ENCODE results near the gene HSPB8.

Gene HSPB8

GRCh38 chr12:119171291-119171690, 7.4 kb upstream of the HSPB8 start:
- no peak for DNase-seq (ENCODE audit: low read depth)

DNA sequence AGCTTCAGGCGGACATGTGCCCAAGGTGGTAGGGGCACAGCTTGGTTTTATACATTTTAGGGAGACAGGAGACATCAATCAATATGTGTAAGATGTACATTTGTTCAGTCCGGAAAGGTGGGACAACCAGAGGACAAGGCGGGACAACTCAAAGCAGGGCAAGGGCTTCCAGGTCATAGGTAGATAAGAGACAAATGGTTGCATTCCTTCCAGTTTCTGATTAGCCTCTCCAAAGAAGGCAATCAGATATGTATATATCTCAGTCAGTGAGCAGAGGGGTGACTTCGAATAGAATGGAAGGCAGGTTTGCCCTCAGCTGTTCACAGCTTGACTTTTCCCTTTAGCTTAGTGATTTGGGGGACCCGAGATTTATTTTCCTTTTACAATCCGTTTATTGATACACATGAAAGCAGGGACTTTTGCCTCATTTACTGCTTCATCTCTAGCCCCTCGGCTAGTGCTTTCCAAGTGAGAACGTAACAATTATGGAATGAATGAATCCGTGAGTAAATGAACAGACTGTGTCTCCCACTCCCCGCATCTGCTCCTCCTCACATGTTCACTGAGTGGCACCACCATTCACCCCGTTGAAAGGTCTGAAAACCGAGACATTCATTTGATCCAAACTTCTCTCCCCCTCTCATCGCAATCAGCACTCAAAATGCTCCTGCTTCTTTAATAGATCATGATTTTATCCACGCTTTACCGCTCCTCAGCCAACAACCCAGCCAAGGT, 6.9 kb upstream of the HSPB8 start:
- no peak for DNase-seq (ENCODE audit: low read depth)

DNA sequence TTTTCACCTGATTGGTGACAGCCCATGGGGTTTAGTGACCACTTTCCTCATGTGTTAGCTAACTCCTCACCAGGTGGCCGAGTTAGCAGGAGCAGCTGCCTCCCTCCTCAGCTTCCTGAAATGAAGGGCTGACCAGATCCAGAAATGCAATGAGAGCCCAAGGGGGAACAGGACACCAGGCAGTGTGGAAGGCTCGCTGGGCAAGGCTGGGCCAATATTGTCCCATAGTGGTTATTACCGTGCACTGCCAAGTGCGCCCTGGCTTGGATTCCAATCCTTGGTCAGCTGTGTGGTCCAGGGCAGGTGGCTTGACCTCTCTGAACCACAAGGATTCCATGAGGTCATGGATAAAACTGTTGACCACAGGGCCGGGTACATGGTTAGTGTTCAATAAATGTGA, 3.6 kb upstream of the HSPB8 start:
- DNase-seq (ENCODE audit: low read depth): no peak

DNA sequence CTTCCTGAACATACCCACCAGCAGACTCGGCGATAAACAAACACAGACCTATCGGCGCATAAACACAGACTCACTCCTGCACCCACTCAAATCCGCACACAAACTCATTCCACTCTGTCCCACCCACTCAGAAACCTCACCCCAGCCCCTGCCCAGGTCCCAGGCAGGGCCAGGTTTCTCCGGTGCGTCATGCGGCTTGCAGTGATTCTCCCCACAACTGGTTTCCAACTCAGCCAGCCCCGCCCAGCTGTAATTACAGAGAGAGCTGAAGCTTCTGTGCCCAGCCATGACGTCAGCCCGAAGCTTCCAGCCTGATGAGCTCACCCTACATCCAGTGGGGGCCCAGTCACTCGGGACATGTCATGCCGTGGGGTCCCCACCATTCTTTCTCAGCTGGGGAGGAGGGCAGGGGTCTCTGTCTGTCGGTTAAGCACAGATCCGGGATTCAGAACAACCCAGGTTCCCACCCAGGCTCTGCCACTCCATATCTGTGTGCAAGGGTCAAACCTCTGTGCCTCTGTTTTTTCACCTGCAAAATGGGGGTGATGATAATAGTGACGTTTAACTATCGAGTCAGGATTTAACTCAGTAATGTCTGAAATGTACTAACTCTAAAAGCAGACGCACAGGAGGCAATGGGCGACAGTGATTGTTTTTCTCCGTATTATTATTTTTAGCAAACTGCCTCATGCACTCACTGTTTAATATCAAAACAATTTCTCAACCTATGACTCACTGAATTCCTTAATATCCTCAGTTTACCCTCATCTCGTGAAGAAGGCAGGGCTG, 2.3 kb upstream of the HSPB8 start:
- peak; percentile 96 for DNase-seq (ENCODE audit: low read depth)

DNA sequence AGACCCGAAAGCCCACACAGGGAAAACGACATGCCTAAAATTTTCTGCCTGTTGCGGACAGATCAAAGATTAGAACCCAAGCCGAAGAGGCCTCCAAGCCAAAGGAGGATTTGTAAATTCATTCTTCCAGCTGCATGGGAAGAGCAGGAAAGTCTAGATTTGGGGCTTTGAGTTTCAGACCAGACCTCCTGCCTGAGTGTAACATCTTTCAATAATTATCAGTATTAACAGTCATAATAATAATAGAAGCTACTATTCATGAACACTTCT, 1.7 kb upstream of the HSPB8 start:
- no peak for DNase-seq (ENCODE audit: low read depth)

GRCh38 chr12:119177724-119178380, 879 bp upstream of the HSPB8 start:
- DNase-seq (ENCODE audit: low read depth): no peak

- no peak for DNase-seq (ENCODE audit: low read depth)
These were observed 747 bp downstream of the HSPB8 start for GRCh38 chr12:119179335-119180021.

DNA sequence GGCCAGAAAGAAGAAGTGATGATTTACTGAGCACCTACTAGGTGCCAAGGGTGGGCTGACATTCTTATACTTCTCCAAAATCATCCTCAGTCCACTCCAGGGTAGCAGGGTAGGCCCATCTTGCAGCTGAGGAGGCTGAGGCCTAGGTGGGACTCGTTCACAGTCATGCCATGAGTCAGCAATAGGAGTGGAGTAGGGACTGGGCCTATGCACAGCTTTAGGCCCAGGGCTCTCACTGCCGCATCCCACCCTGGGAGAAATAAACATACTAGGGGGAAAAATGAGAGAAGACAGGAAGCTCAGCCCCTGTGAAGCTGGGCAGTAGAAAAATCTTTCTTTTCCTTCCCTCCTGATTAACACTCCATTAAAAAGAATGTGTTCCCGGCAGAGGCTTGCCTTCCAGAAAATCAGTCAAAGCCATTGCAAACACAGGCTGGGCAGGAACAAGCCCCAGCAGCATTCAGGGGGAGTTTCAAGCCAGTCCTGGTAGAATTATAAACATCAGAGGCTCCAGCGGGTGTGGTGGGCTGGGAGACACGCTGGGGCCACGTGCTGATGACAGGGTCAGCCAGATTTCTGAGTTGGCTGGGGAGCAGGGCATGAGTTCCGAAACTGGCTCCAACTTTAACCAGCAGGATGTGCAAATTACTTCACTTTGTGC, 1.8 kb downstream of the HSPB8 start:
- DNase-seq (ENCODE audit: low read depth): peak; percentile 38

DNA sequence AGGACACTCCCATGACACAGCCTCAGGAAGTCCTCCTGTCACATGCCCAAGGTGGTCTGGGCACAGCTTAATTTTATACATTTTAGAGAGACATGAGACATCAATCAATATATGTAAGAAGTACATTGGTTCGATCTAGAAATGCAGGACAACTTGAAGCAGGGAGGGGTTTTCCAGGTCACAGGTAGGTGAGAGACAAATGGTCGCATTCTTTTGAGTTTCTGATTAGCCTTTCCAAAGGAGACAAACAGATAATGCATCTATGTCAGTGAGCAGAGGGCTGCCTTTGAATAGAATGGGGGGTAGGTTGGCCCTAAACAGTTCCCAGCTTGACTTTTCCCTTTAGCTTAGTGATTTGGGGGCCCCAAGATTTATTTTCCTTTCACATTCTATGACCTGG, 2.5 kb downstream of the HSPB8 start:
- no peak for DNase-seq (ENCODE audit: low read depth)

DNA sequence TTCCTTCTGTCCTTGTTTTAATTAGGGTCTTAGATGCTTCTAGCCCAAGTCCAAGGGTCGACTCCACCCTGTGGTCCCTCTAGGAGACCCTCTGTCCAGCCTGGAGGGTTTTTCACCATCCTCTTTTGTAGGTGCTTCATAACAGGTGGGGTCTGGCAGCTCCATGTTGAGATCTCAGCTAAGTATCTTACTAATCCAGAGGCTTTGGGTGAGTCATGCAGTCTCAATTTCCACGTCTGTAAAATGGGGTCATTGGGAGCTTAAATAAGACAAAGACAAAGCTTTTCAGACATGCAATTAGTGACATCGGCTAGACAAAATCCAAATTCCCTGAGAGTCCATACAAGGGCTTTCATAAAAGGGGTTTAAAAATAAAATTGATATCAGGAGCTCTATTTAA, 3.2 kb downstream of the HSPB8 start:
- no peak for DNase-seq (ENCODE audit: low read depth)

DNA sequence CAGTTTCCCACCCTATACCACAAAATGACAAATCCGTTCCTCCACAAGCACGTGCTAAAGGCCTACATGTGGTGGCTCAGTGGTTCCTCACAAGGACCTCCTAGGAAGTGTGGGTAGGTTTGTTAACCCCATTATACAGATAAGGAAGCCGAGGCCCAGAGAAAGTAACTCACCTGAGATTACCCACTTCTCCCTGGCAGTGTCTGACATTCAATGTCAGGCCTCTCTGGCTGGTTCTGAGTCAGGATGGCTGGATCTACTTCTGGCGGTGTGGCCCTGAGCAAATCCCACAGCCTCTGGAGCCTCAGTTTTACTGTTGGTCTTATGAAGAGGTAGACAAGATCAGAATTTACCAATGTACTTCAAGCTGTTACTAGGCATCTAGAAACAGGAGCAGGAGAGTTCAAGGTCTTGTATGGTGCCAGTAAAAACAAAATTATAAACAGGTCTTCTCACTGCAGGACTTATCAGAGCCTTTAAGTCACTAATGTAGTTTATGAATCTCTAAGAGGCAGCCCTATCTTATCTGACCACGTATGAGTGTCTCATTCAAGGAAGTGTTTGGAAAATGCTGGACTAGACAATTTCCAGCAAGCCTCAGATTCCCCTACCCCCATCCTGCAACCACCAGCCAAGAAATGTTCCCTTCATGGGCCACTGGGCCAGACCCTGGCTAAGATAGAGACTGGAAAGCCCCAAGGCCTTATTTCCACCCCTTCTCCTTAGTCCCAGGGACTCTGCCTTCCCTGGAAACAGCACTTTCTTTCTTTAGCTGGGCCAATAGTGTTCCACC, 4.2 kb downstream of the HSPB8 start:
- no peak for DNase-seq (ENCODE audit: low read depth)

DNA sequence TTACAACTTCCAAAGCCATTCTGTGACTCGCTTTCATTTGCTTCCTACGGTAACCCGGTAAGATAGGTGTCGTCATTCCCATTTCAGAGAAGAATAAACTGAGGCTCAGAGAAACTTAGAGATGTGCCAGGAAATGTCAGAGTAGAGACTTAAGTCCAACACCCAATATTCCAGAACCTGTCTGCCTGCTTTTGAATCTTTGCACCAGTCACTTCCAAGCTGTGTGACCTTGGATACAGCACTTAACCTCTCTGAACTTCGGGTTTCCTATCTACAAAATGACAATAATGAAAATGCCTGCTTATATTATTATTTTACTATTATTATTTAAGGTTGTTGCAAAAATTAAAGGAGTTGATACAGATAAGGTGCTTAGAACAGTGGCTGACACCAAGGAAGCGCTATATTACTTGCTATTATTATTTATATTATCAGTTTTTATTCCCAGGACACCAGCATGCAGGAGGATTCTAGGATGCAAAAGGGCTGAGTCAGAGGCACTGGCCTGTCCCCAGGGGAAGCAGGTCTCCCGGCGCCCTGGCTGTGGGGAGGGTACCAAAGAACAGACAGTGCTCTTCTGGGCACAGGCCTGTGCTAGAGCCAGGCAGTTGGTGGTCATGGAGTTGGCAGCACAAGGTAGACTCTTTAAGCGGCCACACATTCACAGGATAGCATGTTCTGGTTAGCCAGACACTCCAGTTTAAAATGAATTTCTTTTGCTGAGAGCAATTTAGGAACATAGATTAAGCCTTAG, 5.4 kb downstream of the HSPB8 start:
- no peak for DNase-seq (ENCODE audit: low read depth)

DNA sequence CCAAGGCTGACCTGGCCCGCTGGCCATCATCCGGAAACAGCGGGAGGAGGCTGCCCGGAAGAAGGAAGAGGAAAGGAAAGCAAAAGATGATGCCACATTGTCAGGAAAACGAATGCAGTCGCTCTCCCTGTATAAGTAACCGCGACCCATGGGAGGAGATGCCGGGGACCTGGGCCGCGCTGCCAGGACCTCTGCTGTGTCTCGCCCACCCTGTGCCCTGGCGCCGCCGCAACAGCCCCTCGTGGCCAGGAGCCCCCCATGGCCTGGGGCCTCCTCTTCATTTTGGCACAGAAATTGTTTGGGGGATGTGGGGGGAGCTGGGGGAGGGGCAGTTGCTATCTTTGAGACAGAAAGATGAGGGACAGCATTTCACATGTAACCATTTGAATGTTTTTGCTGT, 16.5 kb downstream of the HSPB8 start:
- no peak for DNase-seq (ENCODE audit: low read depth)

DNA sequence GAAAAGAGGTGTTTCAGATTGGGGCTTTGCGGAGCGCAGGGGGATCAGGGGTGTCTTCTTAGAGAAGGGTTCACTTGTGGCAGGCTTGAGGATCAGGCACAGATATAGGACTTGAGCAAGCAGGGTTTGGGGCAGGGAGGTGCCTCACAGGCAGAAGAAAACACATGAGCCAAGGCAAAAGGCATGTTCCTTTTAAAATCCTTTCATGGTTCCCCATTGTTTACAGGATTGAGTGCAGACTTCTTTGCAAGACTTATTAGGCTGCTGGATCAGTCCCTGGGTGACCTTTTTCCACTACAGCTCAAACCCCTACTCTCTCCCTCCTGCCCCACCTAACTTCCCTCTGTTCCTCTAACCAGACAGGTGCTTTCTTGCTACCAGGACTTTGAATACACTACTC, 19.7 kb downstream of the HSPB8 start:
- no peak for DNase-seq (ENCODE audit: low read depth)

DNA sequence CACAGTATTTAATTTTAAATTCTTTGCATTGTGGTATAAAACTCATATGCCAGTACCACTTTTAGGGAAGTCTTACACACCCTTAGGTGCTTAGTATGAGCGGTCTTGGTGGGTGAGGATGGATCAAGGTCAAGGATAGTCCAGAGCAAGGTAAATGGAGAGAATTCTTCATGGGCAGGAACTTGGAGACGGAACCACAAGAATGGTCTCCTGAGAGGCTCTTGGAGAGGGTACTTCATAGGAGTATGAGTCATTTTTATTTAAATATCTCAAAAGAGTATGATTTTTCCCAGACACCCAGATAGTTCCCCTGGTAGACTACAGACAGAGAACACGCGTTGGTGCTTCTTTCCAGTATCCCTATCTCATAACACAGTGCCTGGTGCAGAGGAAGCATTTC, 21.9 kb downstream of the HSPB8 start:
- DNase-seq (ENCODE audit: low read depth): no peak

DNA sequence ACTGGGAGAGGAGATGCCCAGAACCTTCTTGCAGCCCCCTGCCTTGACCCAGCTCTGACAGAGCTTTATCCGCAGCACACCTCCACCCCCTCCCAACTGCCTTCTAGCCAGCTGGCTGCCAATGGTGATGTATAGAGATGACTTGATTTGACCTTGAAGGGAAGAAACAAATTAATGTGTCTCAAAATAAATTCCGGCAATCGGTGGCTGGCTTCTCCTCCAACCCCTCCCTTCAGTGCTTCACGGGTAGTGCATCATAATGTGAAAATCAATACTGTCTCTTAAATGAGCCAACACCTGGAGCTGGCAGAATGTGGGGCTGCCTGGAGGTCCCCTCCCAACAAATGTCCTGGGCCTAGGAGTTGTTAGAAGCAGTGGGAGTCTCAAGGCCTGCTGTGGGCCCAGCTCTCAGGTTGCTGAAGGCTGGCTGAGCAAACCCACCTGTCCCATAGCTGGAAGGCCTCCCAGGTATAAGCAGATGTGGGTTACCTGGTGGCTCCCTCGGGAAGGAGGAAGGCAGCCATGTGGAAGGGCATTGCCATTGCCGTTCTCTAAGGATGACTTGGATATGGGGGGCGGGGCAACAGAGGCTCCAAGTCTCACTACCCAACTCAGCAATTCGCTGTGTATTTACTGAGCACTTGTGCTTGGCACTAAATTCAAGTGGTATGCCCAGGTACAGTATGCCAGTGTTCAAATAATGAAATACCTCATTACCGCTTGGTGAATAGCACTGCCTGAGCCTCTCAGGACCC, 23.2 kb downstream of the HSPB8 start:
- no peak for DNase-seq (ENCODE audit: low read depth)

- DNase-seq (ENCODE audit: low read depth): no peak
These were observed 23.8 kb downstream of the HSPB8 start for GRCh38 chr12:119202544-119202943.

GRCh38 chr12:119204131-119204530, 25.4 kb downstream of the HSPB8 start:
- DNase-seq (ENCODE audit: low read depth): no peak

- no peak for DNase-seq (ENCODE audit: low read depth)
These were observed 26.0 kb downstream of the HSPB8 start for GRCh38 chr12:119204671-119205285.
